Measurements from ENCODE around the gene CEP78. TPM values are rescaled to one million over a fixed set of nuclear protein-coding genes. Genes with fewer than 3 reads are reported as not detected.

Gene CEP78
- total RNA-seq, 1 donor from 2014 or later, result 13.7 TPM

Other genes starting within 250 kb of the CEP78 start
- gene GNAQ, start 204.3 kb upstream of the CEP78 start, total RNA-seq, result 83.6 TPM
- 2.4 TPM for gene PSAT1, start 61.0 kb downstream of the CEP78 start, total RNA-seq

All from mucosa of gallbladder (tissue), 1 donor.